IMR-90 (cell line): ENCODE measurements around the gene TK1. TPM values are rescaled to one million over a fixed set of nuclear protein-coding genes. Genes with fewer than 3 reads are reported as not detected.

Source experiments
- ATAC-seq: fragments of 200-7000 bp; cut with Tn5 transposase; 2 replicates; pipeline ENCODE4 v1.9.1; 2020; ENCODE audit warnings: low read depth, mild to moderate bottlenecking, moderate library complexity
- BruUV-seq: library from RNA; stranded (reverse); fragments of 400-500 nt; replicated peaks from 2 replicates; lab custom pipeline; 2021; lab: Mats Ljungman, UMichigan
- CTCF ChIA-PET: fragments of 300-600 bp; formaldehyde crosslinking; extraction: SDS; loops from one replicate; lab custom pipeline; 2021; ENCODE audit warnings: antibody characterized with exemption; lab: Yijun Ruan, JAX
- POLR2A ChIA-PET: fragments of 300-600 bp; sonication (Branson Sonifier 250); formaldehyde crosslinking; loops from one replicate; lab custom pipeline; 2022; ENCODE audit warnings: antibody characterized with exemption; ENCODE audit not compliant: unreplicated experiment; lab: Charles Lee
- DNase-seq: peaks from one replicate; pipeline ENCODE4 v3.0.0; 2013
- H2AFZ ChIP-seq: replicated peaks from 2 replicates; pipeline ENCODE3; 2013; ENCODE audit warnings: low read length, mild to moderate bottlenecking; ENCODE audit not compliant: poor library complexity
- H2AK5ac ChIP-seq: 2 replicates; pipeline ENCODE4 v1.6.1; 2013; ENCODE audit warnings: low read depth, low read length, inconsistent platforms
- H2AK9ac ChIP-seq: replicated peaks from 2 replicates; pipeline ENCODE3; 2013; ENCODE audit warnings: mild to moderate bottlenecking, low read depth, low read length, moderate library complexity; ENCODE audit not compliant: poor library complexity
- H2BK120ac ChIP-seq: 2 replicates; pipeline ENCODE4 v1.6.1; 2013; ENCODE audit warnings: low read depth, low read length, inconsistent platforms
- H2BK15ac ChIP-seq: 3 replicates; pipeline ENCODE4 v1.6.1; 2013; ENCODE audit warnings: low read depth, low read length, inconsistent platforms
- H2BK20ac ChIP-seq: 2 replicates; pipeline ENCODE4 v1.6.1; 2013; ENCODE audit warnings: low read depth, mild to moderate bottlenecking, inconsistent platforms, low read length, moderate library complexity
- H2BK5ac ChIP-seq: 2 replicates; pipeline ENCODE4 v1.6.1; 2013; ENCODE audit warnings: mild to moderate bottlenecking, low read depth, low read length, inconsistent platforms; ENCODE audit not compliant: poor library complexity, severe bottlenecking
- H3K14ac ChIP-seq: replicated peaks from 2 replicates; pipeline ENCODE4 v1.6.1; 2013; ENCODE audit warnings: low read depth, low read length, inconsistent platforms
- H3K18ac ChIP-seq: 2 replicates; pipeline ENCODE4 v1.6.1; 2013; ENCODE audit warnings: low read depth, low read length, control low read depth
- H3K23ac ChIP-seq: 2 replicates; pipeline ENCODE4 v1.6.1; 2013; ENCODE audit warnings: low read depth, low read length, inconsistent platforms
- H3K27ac ChIP-seq: 2 replicates; pipeline ENCODE4 v1.5.1; 2013; ENCODE audit warnings: mild to moderate bottlenecking, control low read depth, low read length; ENCODE audit not compliant: insufficient read depth
- H3K27me3 ChIP-seq: 2 replicates; pipeline ENCODE4 v1.6.1; 2013; ENCODE audit warnings: low read length; ENCODE audit not compliant: control insufficient read depth, insufficient read depth
- H3K36me3 ChIP-seq: 2 replicates; pipeline ENCODE4 v1.6.1; 2013; ENCODE audit warnings: low read length, mixed read lengths; ENCODE audit not compliant: control insufficient read depth, insufficient read depth
- H3K4ac ChIP-seq: 2 replicates; pipeline ENCODE4 v1.6.1; 2013; ENCODE audit warnings: low read depth, low read length, inconsistent platforms
- H3K4me1 ChIP-seq: 2 replicates; pipeline ENCODE4 v1.6.1; 2013; ENCODE audit warnings: low read length, mixed read lengths; ENCODE audit not compliant: control insufficient read depth, insufficient read depth
- H3K4me2 ChIP-seq: 2 replicates; pipeline ENCODE4 v1.6.1; 2013; ENCODE audit warnings: low read depth, mild to moderate bottlenecking, control low read depth, low read length, moderate library complexity
- H3K4me3 ChIP-seq: 2 replicates; pipeline ENCODE4 v1.5.1; 2013; ENCODE audit warnings: low read depth, mild to moderate bottlenecking, control low read depth, low read length, moderate library complexity; ENCODE audit not compliant: insufficient read depth
- H3K56ac ChIP-seq: 2 replicates; pipeline ENCODE4 v1.6.1; 2013; ENCODE audit warnings: low read length, inconsistent platforms; ENCODE audit not compliant: insufficient read depth; ENCODE audit errors: extremely low read depth
- H3K79me1 ChIP-seq, 2 experiments: 2 replicates each; pipeline ENCODE4 v1.6.1; 2013; ENCODE audit warnings: low read length in 2 of 2, inconsistent platforms in 1 of 2, low read depth in 1 of 2
- H3K9ac ChIP-seq: 2 replicates; pipeline ENCODE4 v1.6.1; 2013; ENCODE audit warnings: low read depth, low read length, control low read depth
- H3K9me1 ChIP-seq: 2 replicates; pipeline ENCODE4 v1.6.1; 2013; ENCODE audit warnings: low read length, inconsistent platforms; ENCODE audit not compliant: insufficient read depth
- H3K9me3 ChIP-seq: 2 replicates; pipeline ENCODE4 v1.6.1; 2013; ENCODE audit warnings: low read length; ENCODE audit not compliant: control insufficient read depth, insufficient read depth
- H4K20me1 ChIP-seq: 2 replicates; pipeline ENCODE4 v1.6.1; 2013; ENCODE audit warnings: low read length, inconsistent platforms; ENCODE audit not compliant: insufficient read depth
- H4K5ac ChIP-seq: 2 replicates; pipeline ENCODE4 v1.6.1; 2013; ENCODE audit warnings: mild to moderate bottlenecking, low read depth, low read length, control low read depth
- H4K8ac ChIP-seq, 2 experiments: 2 replicates each; pipeline ENCODE4 v1.6.1; 2013; ENCODE audit warnings: low read depth in 2 of 2, low read length in 2 of 2, control low read depth in 1 of 2, inconsistent platforms in 1 of 2
- H4K91ac ChIP-seq: 2 replicates; pipeline ENCODE4 v1.6.1; 2013; ENCODE audit warnings: low read depth, low read length, inconsistent platforms; ENCODE audit not compliant: insufficient read depth
- MXI1 ChIP-seq: IDR thresholded peaks from 2 replicates; pipeline ENCODE4 v1.6.1; 2012; ENCODE audit warnings: low read depth, mild to moderate bottlenecking, low read length, moderate library complexity, borderline replicate concordance
- POLR2A ChIP-seq: IDR thresholded peaks from 2 replicates; pipeline ENCODE4 v1.6.1; 2012; ENCODE audit warnings: mild to moderate bottlenecking, low read depth, low read length
- WGBS, 2 experiments: methylation state at CpG; one replicate each; pipeline versions ENCODE4 v1.1.5 to v1.1.7; 2013; ENCODE audit warnings: missing lambda C conversion rate in 2 of 2; ENCODE audit not compliant: insufficient read length in 1 of 2; ENCODE audit errors: extremely low coverage in 2 of 2; 5-methylcytosine and 5-hydroxymethylcytosine counted together
- dilution Hi-C: fragments of 300-500 bp; cut with HindIII; formaldehyde crosslinking; loops from one replicate; pipeline ENCODE4 v1.14.3; 2018; ENCODE audit warnings: low sequenced_read_pairs; ENCODE audit not compliant: unreplicated experiment
- in situ Hi-C: fragments of 300-500 bp; cut with MboI; formaldehyde crosslinking; loops from 3 replicates; pipeline ENCODE4 v1.14.3; 2019; ENCODE audit warnings: low sequenced_read_pairs, inconsistent platforms, mixed read lengths
- intact Hi-C: fragments of 100-400 bp; cut with micrococcal nuclease; formaldehyde crosslinking; loops from 2 replicates; pipeline ENCODE4 v1.10.0; 2022
- polyA plus RNA-seq, 3 experiments: library from polyadenylated mRNA; depleted of rRNA; stranded (reverse); fragments of >200 nt; gene quantifications; 2 replicates each; pipeline ENCODE4 v1.2.3, GENCODE V29; 2012; ENCODE audit warnings: low replicate concordance in 1 of 3
- total RNA-seq: library from RNA; depleted of rRNA; stranded (reverse); fragments of >200 nt; gene quantifications from 2 replicates; pipeline ENCODE4 v1.2.3, GENCODE V29; 2012
- TF ChIP-seq, protein P1 (sequence below): fragments of 150-350 bp; IDR thresholded peaks from 2 replicates; pipeline ENCODE4 v1.6.1; 2016; ENCODE audit warnings: low read depth, mild to moderate bottlenecking, low read length, moderate library complexity, borderline replicate concordance

TK1 gene
- total and polyA plus RNA-seq, 2 of the 4 experiments (the other 2 are of a cell fraction), result 150 to 219 TPM

DNA sequence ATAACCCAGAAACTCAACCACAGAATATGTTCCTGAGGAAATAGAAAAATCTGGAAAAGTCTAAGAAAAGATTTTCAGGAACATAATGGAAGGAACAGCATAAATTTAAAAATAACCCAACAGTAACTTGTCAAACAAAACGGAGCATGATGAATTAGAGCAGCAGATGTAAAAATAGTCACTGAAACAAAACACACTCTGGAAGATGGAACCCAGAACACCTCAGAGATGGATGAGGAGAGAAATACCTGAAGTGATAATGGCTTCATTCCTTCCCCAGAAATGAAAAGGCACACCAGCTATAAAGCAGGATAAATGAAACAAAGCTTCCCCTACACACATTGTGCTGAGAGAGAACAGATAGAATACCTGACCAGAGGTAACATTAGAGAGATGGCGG lies 6.3 kb downstream of the TK1 start:
- no peak overlapping the region for H3K4me3 ChIP-seq
- POLR2A ChIA-PET, result no interaction called here
- peak overlapping the region; percentile 64 for H2BK5ac ChIP-seq

More for the DNA sequence above, 6.3 kb downstream of the TK1 start:
- H2AK9ac ChIP-seq, result peak overlapping the region; percentile 7
- H2BK120ac ChIP-seq, result peak overlapping the region; percentile 37; the same call in 1 of the 2 replicates
- no peak overlapping the region for H3K27ac ChIP-seq
- in situ Hi-C loops, result no loop called here
- intact Hi-C loops, result no loop called here
- H4K20me1 ChIP-seq, result 0 out of 2 replicates have a peak, but pooled peaks cover 6% of the 10 kb centered on the region
- no peak for ATAC-seq
- H3K9me1 ChIP-seq, result peaks cover 17% of the 10 kb centered on the region; the same call in 1 of the 2 replicates
- H3K4ac ChIP-seq, result peak overlapping the region; percentile 41
- peaks cover 17 to 67% of the 10 kb centered on the region in 2 experiments; a peak in 3 of 4 replicates for H3K79me1 ChIP-seq
- H2BK15ac ChIP-seq, result no peak overlapping the region
- H3K14ac ChIP-seq, result peak overlapping the region; percentile 25; the same call in 1 of the 2 replicates
- peak overlapping the region; percentile 64; the same call in 1 of the 2 replicates for H4K5ac ChIP-seq
- no peak overlapping the region for H2AFZ ChIP-seq
- DNase-seq, result no peak
- no peak overlapping the region for H3K9ac ChIP-seq
- peak overlapping the region; percentile 94; the same call in 1 of the 2 replicates for H3K4me2 ChIP-seq
- BruUV-seq, result no TSS peak
- H3K27me3 ChIP-seq, result no peaks in the 10 kb centered on the region
- 100% methylated on average over 1 of the region's 2 CpGs; no CpG with 5 or more reads in 1 of the 2 experiments for WGBS, 2 experiments
- peak overlapping the region in 1 of 2 experiments; percentile 90; a peak in 3 of 4 replicates for H4K8ac ChIP-seq
- H3K4me1 ChIP-seq, result peaks cover 13% of the 10 kb centered on the region
- no peaks in the 10 kb centered on the region; the same call in 1 of the 2 replicates for H3K36me3 ChIP-seq
- H3K9me3 ChIP-seq, result no peaks in the 10 kb centered on the region
- peak overlapping the region; percentile 48; the same call in 1 of the 2 replicates for H3K18ac ChIP-seq
- TF ChIP-seq, protein P1, sequence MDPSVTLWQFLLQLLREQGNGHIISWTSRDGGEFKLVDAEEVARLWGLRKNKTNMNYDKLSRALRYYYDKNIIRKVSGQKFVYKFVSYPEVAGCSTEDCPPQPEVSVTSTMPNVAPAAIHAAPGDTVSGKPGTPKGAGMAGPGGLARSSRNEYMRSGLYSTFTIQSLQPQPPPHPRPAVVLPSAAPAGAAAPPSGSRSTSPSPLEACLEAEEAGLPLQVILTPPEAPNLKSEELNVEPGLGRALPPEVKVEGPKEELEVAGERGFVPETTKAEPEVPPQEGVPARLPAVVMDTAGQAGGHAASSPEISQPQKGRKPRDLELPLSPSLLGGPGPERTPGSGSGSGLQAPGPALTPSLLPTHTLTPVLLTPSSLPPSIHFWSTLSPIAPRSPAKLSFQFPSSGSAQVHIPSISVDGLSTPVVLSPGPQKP, result no peak
- TF ChIP-seq POLR2A (no peak), MXI1 (no peak)
- H2BK20ac ChIP-seq, result no peak overlapping the region; the same call in 1 of the 2 replicates
- dilution Hi-C loops, result no loop called here
- H3K23ac ChIP-seq, result peak overlapping the region; percentile 76
- H3K56ac ChIP-seq, result peak overlapping the region; percentile 38; the same call in 1 of the 2 replicates
- peak overlapping the region; percentile 36 for H4K91ac ChIP-seq
- H2AK5ac ChIP-seq, result no peak overlapping the region; the same call in 1 of the 2 replicates
- CTCF ChIA-PET, result no interaction called here
